ENCODE data around the gene MBD5.

MBD5 gene

GRCh38 chr2:148306027-148306426 is 285.1 kb downstream of the MBD5 start:
- DNase-seq, result no peak

- no peak for DNase-seq
Observed at GRCh38 chr2:148317598-148317997, 296.7 kb downstream of the MBD5 start.

DNA sequence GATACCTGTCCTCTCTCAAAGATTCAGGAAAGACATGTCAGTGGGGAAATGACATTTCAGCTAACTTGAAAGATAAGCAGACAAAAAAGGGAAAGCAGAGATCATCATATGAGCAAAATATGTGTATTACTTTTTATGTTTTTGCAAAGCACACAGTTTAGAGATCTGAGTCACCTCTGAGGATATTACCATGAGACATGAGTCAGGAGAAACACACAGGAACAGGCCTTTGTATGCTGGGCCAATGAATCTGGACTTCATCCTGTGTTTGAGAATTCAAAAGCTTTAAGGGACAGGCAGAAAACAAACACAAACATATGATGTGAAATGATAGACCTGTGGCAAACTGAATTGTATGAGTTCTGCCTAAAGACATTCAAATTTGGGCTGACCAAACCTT is 317.6 kb downstream of the MBD5 start:
- peak; percentile 60 for DNase-seq

GRCh38 chr2:148342086-148342485 is 321.2 kb downstream of the MBD5 start:
- no peak for DNase-seq

DNA sequence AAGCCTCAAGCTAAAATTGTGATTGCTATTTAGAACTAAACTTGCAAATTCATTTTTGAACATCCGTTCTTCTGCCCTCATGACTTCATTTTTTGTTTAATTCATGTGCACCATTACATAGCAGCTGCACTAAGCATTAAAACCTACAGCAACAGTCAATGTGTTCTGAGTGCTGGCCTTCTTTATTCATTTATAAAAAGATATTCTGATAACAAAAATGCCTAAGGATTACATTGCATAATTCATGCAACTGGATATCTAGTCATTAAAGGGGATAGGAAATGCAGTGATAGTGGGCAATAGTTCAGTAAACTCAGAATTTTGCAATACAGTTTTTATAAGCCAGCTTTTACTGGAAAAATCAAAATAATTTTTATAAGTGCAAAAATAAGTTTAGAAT is 329.3 kb downstream of the MBD5 start:
- DNase-seq, result no peak

- DNase-seq, result no peak
Observed at GRCh38 chr2:148351437-148352143, 330.7 kb downstream of the MBD5 start.

GRCh38 chr2:148358375-148358774 is 337.5 kb downstream of the MBD5 start:
- DNase-seq, result no peak

DNA sequence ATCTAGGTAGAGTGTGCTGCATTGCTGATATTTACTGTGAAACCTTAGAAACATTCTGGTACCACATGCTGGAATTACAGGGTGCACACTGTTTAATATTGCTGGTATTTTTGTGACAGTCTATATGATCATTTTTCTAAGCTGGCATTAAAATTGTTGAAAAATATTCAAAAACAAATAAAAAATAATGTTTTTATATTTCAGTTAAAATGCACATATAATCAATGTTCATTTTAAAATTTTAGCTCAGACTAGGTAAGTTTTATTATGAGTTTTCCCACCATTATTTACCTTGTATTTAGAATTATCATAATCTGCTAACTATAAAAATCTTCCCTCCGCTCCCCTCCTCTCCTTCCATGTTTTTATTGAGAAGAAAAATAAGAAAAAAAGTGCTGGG is 339.8 kb downstream of the MBD5 start:
- no peak for DNase-seq

DNA sequence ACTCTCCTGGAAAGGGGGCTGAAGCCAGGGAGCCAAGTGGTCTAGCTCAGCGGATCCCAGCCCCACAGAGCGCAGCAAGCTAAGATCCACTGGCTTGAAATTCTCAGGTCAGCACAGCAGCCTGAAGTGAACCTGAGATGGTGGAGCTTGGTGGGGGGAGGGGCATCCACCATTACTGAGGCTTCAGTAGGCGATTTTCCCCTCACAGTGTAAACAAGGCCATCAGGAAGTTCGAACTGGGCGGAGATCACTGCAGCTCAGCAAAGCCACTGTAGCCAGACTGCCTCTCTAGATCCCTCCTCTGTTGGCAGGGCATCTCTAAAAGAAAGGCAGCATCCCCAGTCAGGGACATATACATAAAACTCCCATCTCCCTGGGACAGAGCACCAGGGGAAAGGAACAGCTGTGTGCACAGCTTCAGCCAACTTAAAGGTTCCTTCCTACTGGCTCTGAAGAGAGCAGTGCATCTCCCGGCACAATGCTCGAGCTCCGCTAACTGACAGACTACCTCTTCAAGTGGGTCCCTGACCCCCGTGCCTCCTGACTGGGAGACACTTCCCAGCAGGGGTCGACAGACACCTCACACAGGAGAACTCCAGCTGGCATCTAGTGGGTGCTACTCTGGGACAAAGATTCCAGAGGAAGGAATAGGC is 341.4 kb downstream of the MBD5 start:
- DNase-seq, result no peak

GRCh38 chr2:148375214-148375613 is 354.3 kb downstream of the MBD5 start:
- DNase-seq, result no peak

DNA sequence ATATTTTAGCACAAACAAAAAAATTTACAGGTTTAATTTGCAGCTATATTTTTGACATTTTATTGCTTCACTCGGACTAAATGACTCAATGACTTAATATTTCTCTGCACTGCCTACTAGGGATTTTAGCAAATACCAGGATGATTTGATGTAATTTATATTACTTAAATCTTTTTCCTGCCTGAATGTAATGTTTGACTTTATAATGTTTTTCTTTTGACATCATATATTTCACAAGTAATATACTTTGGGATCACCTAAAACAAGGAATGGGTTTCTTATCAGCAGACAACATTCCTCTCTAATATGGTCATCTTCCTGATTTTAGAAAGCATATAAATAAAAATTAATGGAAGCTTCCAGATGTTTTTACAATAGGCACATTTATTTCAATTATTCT is 370.4 kb downstream of the MBD5 start:
- peak; percentile 19 for DNase-seq

DNA sequence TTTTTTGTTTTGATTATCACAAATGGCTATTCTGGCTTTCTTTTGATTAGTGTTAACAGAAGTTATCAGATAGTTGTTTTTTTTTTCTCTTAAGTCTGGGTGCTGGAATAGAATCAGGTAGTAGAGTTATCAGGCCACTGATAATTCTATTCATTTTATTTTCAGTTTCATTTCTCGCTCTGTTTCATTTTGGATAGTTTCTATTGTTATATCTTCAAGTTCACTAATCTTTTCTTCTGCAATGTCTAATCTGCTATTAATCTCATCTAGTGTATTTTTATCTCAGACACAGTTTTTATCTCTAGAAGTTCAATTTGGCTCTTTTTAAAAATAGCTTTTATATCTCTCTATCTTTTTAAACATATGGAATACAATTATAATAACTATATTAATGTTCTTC is 381.9 kb downstream of the MBD5 start:
- DNase-seq, result no peak

DNA sequence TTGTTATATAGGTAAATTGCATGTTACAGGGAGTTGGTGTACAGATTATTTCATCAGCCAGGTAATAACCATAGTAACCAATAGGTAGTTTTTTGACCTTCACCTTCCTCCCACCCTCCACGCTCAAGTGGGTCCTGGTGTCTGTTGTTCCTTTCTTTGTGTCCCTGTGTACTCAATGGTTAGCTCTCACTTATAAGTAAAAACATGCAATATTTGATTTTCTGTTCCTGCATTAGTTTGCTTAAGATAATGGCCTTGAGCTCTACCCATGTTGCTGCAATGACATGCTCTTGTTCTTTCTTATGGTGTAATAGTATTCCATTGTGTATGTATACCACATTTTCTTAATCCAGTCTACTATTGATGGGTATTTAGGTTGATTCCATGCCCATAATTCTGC is 390.0 kb downstream of the MBD5 start:
- no peak for DNase-seq

DNA sequence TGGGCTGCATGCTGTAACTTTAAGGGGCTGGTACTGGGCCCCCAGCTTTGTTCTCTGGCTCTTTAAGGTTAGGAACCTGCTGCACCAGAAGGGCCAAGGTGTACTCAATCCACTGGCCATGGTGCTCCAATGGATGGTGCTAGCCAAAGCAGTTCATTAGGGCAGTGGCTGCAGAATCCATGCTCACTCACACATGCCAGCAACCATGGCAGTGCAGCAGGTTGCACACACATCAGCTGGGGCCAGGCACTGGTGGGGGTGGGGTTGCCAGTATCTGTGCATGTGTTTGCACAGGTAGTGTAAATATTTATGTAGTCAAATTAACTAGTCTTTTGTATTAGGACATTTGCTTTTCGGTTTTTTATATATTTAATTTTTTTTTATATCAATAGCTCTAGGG is 395.4 kb downstream of the MBD5 start:
- DNase-seq, result no peak

DNA sequence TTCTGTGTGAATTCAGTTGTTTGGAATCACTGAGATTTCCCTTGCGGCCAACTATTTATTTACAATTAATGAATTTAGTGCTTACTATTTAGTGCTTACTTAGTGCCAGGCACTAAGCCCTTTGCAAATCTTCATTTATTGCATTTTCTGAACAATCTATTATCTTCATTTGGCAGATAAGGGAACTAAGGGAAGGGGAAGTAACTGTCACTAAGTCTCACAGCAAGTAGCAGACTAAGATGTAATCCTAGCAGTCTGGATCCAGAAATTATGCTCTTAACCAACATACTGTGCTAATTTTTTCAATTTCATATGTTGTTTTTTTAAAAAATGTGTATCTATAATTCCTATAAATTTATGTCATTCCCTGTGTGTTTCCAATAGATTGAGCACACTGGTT is 409.2 kb downstream of the MBD5 start:
- no peak for DNase-seq

DNA sequence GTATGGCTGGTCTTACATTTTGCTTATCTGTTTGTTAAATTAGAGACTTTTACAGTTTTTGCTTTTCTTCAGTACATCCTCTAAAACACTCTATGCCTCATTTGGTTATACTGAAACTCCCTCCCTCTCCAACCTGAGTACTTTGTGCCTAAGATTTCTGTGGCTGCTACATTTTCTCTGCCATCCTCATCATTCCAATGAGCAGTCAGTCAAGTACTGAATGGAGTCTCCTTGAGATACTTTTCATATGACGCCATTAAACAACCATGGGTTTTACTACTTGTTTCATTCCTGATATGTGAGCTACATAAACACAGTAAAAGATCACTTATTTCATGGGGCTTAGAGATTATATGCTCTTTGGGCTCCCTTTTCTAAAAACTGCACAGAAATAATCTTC is 427.0 kb downstream of the MBD5 start:
- no peak for DNase-seq

DNA sequence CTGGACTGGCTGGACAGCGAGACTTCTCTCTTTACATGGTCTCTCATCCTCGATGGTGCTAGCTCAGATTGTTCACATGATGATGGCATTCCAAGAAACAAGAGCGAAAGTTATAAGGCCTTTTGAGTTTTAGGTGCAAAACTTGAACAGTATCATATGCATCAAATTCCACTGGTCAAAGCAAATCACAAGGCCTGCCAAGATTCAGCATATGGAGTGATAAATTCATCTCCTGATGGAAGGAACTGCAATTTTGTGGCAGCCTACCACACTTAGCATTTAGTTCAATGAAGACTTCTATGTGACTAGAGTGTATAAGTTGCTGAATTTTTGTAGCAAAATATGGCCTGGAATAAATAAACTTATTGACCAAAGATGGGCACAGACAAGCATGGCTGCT is 429.6 kb downstream of the MBD5 start:
- no peak for DNase-seq

DNA sequence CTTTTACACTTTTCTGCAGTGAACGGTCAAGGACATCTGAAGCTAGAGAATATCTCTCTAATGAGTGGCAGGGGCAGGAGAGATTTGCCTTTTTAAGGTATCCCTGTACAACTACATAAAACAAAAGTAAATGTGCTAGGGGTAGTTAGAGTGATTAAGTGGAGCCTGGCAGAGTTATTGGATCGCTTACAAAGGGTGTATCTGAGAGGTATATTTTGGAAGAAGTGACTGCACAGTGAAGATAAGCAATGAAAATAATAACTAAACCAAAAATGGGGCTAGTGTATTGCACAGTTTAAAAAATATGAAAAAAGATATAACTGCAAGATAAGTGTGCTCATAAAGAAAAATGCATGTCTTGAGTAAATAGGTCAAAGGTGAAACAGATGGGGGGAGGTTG is 430.2 kb downstream of the MBD5 start:
- DNase-seq, result no peak

DNA sequence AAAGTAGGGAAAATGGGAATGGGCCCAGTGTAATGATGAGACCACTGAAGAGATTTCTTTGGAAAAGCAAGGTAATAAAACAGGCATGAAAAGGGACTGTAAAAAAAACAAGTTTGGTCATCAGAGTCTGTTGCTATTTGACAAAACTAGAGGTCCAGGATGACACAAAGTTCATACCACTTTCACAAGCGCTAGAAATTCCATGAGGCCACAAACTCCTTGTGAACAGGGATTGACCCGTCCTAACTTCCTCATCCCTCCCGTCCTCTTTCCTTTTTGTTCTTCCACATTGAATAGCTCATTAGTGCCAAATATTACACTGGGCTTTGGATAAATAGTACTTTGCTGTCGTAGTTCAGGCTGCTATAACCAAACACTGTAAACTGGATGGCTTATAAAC is 434.9 kb downstream of the MBD5 start:
- DNase-seq, result no peak

DNA sequence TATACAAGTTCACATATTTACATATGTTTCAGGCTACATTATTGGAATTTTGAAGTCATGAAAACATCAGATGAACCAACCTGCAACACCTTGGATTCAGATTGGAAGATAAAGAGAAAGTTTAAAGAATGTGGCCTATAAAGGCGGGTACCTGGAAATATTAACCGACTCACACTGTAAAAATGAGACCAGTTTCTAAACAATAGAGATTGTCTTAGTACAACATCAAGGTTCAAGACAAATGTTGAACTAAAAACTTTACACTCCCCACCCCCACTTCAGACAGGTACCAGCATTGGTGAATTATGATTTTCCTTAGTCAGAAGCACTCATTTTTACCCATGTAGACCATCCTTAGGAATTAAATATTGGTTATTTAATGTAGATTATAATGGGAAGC is 437.3 kb downstream of the MBD5 start:
- no peak for DNase-seq

DNA sequence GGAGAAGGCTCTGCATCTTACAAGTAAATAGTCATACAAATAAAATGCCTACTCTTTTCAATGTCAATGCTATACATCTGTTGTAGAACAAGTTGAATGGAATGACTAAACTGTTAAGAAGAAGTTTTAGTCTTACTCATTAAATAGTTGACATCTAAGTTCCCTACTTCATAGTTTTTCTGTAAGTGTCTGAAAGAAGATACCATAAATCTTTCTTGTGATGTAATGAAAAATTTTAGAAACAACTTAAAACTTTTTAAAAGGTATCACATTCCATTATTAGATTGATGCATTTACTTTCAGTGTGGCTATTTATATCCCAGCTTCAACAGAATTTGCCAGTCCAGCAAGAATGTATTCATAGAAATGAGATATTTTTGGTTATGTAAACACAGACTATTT is 438.5 kb downstream of the MBD5 start:
- DNase-seq, result peak; percentile 18

- DNase-seq, result no peak
Observed at GRCh38 chr2:148461876-148462275, 441.0 kb downstream of the MBD5 start.

DNA sequence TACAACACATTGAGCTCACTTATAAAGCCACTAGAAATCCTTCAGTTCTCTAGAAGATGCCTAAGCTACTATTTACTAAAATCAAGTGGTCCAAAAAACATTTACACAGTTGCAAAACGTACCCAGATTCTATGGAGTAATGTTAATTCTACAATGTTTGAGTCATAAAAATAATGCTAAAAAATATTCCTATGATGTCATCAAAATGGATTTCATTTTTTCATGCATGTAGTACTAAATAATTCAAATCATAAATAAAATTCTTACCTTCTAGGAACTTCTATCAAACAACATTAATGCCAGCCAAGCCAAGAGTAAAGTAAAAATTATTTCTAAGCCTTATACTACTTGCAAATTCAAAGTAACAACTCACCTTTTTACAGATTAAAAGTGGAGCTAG is 454.7 kb downstream of the MBD5 start:
- DNase-seq, result no peak

DNA sequence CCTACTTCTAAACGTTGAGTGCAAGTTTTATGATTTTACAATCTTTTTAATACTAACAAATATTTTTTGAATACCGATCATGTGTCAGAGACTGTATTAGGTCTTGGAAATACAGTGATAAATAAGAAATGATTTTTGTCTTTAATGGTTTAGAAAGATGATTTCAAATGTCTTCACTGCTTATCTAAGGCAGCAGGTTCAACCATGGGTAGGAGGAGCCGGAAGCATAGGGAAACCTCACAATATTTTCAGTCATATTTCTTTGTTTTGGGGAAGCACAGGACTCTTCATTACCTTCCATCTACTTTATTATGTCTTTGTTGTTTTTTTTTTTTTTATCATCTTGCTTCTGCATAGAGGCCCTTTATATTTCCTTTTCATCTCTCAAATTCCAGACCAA is 458.5 kb downstream of the MBD5 start:
- no peak for DNase-seq

- DNase-seq, result no peak
Observed at GRCh38 chr2:148483665-148484064, 462.8 kb downstream of the MBD5 start.
